PC-3 (cell line): Measurements from ENCODE around the gene TTC28. TPM values are rescaled to one million over a fixed set of nuclear protein-coding genes. Genes with fewer than 3 reads are reported as not detected.

Experiments used
- ATAC-seq: fragments of 200-7000 bp; cut with Tn5 transposase; 2 replicates; pipeline ENCODE4 v1.9.1; 2020; ENCODE audit warnings: mild to moderate bottlenecking, moderate library complexity
- BruUV-seq: library from RNA; stranded (reverse); fragments of 400-500 nt; replicated peaks from 2 replicates; lab custom pipeline; 2021; lab: Mats Ljungman, UMichigan
- CTCF ChIA-PET: fragments of 300-600 bp; sonication (Branson Sonifier 250); formaldehyde crosslinking; loops from one replicate; lab custom pipeline; 2022; ENCODE audit warnings: antibody characterized with exemption; lab: Charles Lee
- POLR2A ChIA-PET: fragments of 300-600 bp; sonication (Branson Sonifier 250); formaldehyde crosslinking; loops from one replicate; lab custom pipeline; 2022; ENCODE audit warnings: antibody characterized with exemption; ENCODE audit not compliant: unreplicated experiment; lab: Charles Lee
- DNase-seq: peaks from one replicate; pipeline ENCODE4 v3.0.0-alpha.2; 2015
- H2AFZ ChIP-seq: fragments of 300-600 bp; sonication (generic); 2 replicates; pipeline ENCODE4 v1.6.0; 2016; ENCODE audit warnings: antibody characterized with exemption, low read length
- H3F3A ChIP-seq: fragments of 300-600 bp; sonication (generic); one replicate; pipeline ENCODE4 v1.6.0; 2017; ENCODE audit warnings: antibody characterized with exemption, low read length, control low read depth, mild to moderate bottlenecking; ENCODE audit not compliant: unreplicated experiment
- H3K27ac ChIP-seq: fragments of 300-600 bp; sonication (generic); 2 replicates; pipeline ENCODE4 v1.5.1; 2016; ENCODE audit warnings: mild to moderate bottlenecking, low read length
- H3K27me3 ChIP-seq: fragments of 300-600 bp; sonication (generic); 2 replicates; pipeline ENCODE4 v1.6.1; 2016; ENCODE audit warnings: low read length, mixed read lengths
- H3K36me3 ChIP-seq: fragments of 300-600 bp; sonication (generic); 2 replicates; pipeline ENCODE4 v1.6.1; 2016; ENCODE audit warnings: low read depth, mixed run types, low read length, mixed read lengths
- H3K4me1 ChIP-seq: fragments of 300-600 bp; sonication (generic); 2 replicates; pipeline ENCODE4 v1.5.1; 2016; ENCODE audit warnings: low read length; ENCODE audit not compliant: insufficient read depth
- H3K4me2 ChIP-seq: fragments of 300-600 bp; sonication (generic); 2 replicates; pipeline ENCODE4 v1.6.0; 2016; ENCODE audit warnings: low read length
- H3K4me3 ChIP-seq: fragments of 300-600 bp; sonication (generic); 2 replicates; pipeline ENCODE4 v1.5.1; 2016; ENCODE audit warnings: mild to moderate bottlenecking, low read length, mixed read lengths
- H3K79me2 ChIP-seq: fragments of 300-600 bp; sonication (generic); 2 replicates; pipeline ENCODE4 v1.6.1; 2017; ENCODE audit warnings: low read length, mixed read lengths
- H3K9ac ChIP-seq: fragments of 300-600 bp; sonication (generic); 2 replicates; pipeline ENCODE4 v1.6.0; 2016; ENCODE audit warnings: mild to moderate bottlenecking, low read length
- H3K9me2 ChIP-seq: fragments of 300-600 bp; sonication (generic); replicated peaks from 2 replicates; pipeline ENCODE4 v1.6.1; 2016; ENCODE audit warnings: mixed run types, low read length, mixed read lengths
- H3K9me3 ChIP-seq: fragments of 300-600 bp; sonication (generic); 2 replicates; pipeline ENCODE4 v1.6.1; 2016; ENCODE audit warnings: low read length, mixed read lengths
- H4K20me1 ChIP-seq: fragments of 300-600 bp; sonication (generic); 2 replicates; pipeline ENCODE4 v1.6.1; 2016; ENCODE audit warnings: low read length, mixed read lengths
- EZH2 ChIP-seq: fragments of 300-600 bp; sonication (generic); IDR thresholded peaks from one replicate; pipeline ENCODE4 v1.6.1; 2017; ENCODE audit warnings: antibody characterized with exemption, mild to moderate bottlenecking, low read length; ENCODE audit not compliant: unreplicated experiment
- EZH2phosphoT487 ChIP-seq: fragments of 300-600 bp; sonication (generic); IDR thresholded peaks from 2 replicates; pipeline ENCODE4 v1.6.1; 2018; ENCODE audit warnings: mild to moderate bottlenecking, antibody characterized with exemption, low read length, borderline replicate concordance
- intact Hi-C: fragments of 100-400 bp; cut with micrococcal nuclease; formaldehyde crosslinking; loops from 2 replicates; pipeline ENCODE4 v1.9.0; 2023
- total RNA-seq: library from RNA; depleted of rRNA; stranded (reverse); fragments of >200 nt; gene quantifications from 2 replicates; pipeline ENCODE4 v1.2.3, GENCODE V29; 2014
- TF ChIP-seq, protein P1 (sequence below): fragments of 300-600 bp; sonication (generic); conservative IDR thresholded peaks from 2 replicates; pipeline ENCODE4 v1.5.1; 2017; ENCODE audit warnings: antibody characterized with exemption, low read depth, mild to moderate bottlenecking, low read length

Gene TTC28
- total RNA-seq, 1 experiment from 2014 or later: 6.3 TPM

DNA sequence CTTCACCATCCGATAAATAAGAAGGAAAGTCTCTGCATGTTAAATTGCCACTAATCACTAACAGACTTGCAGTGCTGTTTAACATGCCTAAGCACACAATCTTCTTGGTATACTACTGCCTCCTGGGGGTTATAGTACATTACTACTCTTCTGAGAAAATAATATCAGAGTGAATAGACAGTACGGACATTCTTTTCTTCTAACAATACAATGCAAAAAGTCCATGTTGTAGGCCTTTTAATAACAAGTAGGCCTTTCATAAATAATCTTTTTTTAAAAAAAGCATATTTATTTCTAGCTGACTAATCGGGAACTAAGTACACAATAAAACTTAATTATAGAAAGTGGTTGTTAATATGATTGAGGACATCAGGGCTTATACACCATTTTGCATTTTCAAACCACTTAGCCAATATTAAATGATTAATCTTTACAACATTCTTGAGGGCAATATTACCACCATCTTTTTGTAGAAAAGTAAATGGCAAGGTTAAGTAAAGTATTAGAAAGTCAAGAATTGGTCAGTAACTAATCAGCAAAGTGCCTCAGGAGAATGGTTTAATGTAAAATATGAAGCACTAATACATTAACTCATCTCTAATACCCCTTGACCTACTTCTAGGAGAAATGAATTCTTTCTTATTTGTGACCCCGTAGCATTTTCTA is 84.7 kb downstream of the TTC28 start:
- ChIA-PET CTCF (no interaction called here), POLR2A (no interaction called here)
- no peaks in the 10 kb centered on the region for H3F3A ChIP-seq
- H3K4me2 ChIP-seq: peak overlapping the region; percentile 29
- intact Hi-C loops: loop anchor here (1.0 to 10.0 kb wide), 7 partner anchors 98 to 575 kb away; no protein-coding TSS in a partner anchor
- H3K27me3 ChIP-seq: no peaks in the 10 kb centered on the region
- TF ChIP-seq, protein P1, sequence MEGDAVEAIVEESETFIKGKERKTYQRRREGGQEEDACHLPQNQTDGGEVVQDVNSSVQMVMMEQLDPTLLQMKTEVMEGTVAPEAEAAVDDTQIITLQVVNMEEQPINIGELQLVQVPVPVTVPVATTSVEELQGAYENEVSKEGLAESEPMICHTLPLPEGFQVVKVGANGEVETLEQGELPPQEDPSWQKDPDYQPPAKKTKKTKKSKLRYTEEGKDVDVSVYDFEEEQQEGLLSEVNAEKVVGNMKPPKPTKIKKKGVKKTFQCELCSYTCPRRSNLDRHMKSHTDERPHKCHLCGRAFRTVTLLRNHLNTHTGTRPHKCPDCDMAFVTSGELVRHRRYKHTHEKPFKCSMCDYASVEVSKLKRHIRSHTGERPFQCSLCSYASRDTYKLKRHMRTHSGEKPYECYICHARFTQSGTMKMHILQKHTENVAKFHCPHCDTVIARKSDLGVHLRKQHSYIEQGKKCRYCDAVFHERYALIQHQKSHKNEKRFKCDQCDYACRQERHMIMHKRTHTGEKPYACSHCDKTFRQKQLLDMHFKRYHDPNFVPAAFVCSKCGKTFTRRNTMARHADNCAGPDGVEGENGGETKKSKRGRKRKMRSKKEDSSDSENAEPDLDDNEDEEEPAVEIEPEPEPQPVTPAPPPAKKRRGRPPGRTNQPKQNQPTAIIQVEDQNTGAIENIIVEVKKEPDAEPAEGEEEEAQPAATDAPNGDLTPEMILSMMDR: peak; percentile 76
- TF ChIP-seq EZH2phosphoT487: no peak
- no peak for TF ChIP-seq EZH2
- no peak overlapping the region for H2AFZ ChIP-seq
- H3K36me3 ChIP-seq: no peaks in the 10 kb centered on the region
- H3K9me2 ChIP-seq: no peaks in the 10 kb centered on the region
- ATAC-seq (peak; percentile 75), DNase-seq (peak; percentile 61)
- H3K4me3 ChIP-seq: no peak overlapping the region
- no peaks in the 10 kb centered on the region for H3K79me2 ChIP-seq
- no peak overlapping the region for H3K9ac ChIP-seq
- no peaks in the 10 kb centered on the region for H3K9me3 ChIP-seq
- BruUV-seq: no TSS peak
- H3K4me1 ChIP-seq: peaks cover 15% of the 10 kb centered on the region
- H4K20me1 ChIP-seq: no peaks in the 10 kb centered on the region
- 0 out of 2 replicates have a peak overlapping the region, but pooled peaks have one; percentile 10 for H3K27ac ChIP-seq

DNA sequence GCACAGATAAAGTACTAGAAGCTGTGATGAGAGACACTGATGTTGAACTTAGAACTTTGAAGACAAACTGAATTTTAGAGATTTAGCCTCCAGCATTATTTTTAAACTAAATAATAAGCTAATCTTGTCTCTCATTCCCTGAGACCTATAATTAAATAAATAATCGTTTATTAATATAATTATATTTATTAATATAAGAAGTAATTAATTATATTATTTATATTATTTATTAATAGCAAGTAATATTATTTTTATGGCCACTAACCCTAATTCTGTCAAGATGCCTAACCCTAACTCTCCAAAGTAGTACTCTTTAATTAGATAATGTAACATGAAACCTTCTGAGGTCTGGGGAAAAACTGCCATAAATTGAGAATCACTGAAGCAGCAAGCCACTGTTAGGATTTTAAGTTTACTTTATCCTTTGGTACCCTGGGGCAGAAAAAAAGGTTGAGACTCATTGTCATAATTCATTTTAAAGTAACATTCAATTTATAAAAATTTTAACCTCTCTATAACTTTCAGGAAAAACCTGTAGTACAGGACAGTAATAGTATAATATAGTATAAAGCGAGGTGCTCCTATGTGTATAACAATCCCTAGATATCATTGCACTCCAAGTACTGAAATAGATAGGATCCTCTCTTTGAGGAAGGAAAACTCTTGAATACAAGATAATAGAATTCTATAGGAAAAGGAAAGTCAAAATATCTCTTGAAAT is 85.4 kb downstream of the TTC28 start:
- Histone ChIP-seq H3K79me2 (no peaks in the 10 kb centered on the region), H3K4me2 (no peak overlapping the region), H3K4me1 (peaks cover 15% of the 10 kb centered on the region), H4K20me1 (no peaks in the 10 kb centered on the region), H3K9ac (no peak overlapping the region), H3K9me3 (no peaks in the 10 kb centered on the region), H3K9me2 (no peaks in the 10 kb centered on the region), H3K27ac (no peak overlapping the region), H2AFZ (no peak overlapping the region), H3K27me3 (no peaks in the 10 kb centered on the region), H3F3A (no peaks in the 10 kb centered on the region), H3K4me3 (no peak overlapping the region), H3K36me3 (no peaks in the 10 kb centered on the region)
- BruUV-seq: no TSS peak
- TF ChIP-seq EZH2: no peak
- TF ChIP-seq EZH2phosphoT487: no peak
- TF ChIP-seq, protein P1: no peak
- ATAC-seq (peak; percentile 7; the same call in 1 of the 2 replicates), DNase-seq (no peak)
- intact Hi-C loops: loop anchor here (1.0 to 10.0 kb wide), 5 partner anchors 172 to 574 kb away; no protein-coding TSS in a partner anchor
- POLR2A ChIA-PET: no interaction called here
- CTCF ChIA-PET: interaction anchor here (0.6 kb wide), 1 partner anchor 204 kb away, joined by 8 read pairs; no protein-coding TSS in a partner anchor
